Measurements from ENCODE around the gene NUP160.
"Not testable (repeated sequence)": the region's sequence is repeated elsewhere in the genome, so short reads cannot be mapped to it uniquely, and the experiment has no call there.

NUP160 gene

GRCh38 chr11:47866892-47867291 is 18.7 kb upstream of the NUP160 start:
- H3K4me3 ChIP-seq (ENCODE audit: low read length), result not testable (repeated sequence)

GRCh38 chr11:47864901-47865300 is 16.8 kb upstream of the NUP160 start:
- no peak overlapping the region for H3K4me3 ChIP-seq (ENCODE audit: low read length)
- no peak for DNase-seq (ENCODE audit: low read depth, low spot score)

More at GRCh38 chr11:47866892-47867291, 18.7 kb upstream of the NUP160 start:
- DNase-seq (ENCODE audit: low read depth, low spot score), result not testable (repeated sequence)

- DNase-seq (ENCODE audit: low read depth, low spot score), result no peak
- H3K4me3 ChIP-seq (ENCODE audit: low read length), result no peak overlapping the region
Observed at GRCh38 chr11:47863898-47864430, 15.8 kb upstream of the NUP160 start.

DNA sequence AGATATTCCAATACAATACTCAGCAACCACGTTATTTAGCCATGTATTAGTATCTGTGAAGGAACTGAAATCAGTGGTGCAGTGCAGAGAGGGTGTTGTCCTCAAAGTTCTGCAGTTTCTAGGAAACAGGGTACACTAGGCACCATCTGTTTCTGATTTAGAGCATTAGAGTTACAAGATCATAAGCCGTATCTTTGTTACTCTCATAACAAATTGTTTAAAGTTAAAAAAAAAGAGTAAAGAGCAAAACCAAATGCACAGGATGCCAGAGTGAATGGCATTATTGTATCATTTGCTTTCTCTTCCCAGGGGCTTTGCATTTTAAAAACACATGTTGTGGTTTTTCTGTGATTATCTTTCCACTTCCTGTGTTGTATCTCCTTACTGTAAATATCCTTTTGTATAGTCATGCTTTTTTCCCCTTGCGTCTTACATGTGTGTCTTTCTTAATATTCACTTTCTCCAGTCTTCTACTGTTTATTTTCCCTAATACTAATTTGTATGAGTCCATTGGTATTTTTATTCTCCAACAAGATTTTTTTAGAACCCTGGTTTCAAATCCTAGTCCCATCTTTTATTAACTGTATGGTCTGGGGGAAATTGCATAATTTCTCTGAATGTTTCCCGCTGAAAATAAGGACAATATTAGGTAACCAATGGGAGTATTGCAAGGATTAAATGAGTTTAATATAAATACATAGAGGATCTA is 15.2 kb upstream of the NUP160 start:
- DNase-seq (ENCODE audit: low read depth, low spot score), result peak; percentile 89
- H3K4me3 ChIP-seq (ENCODE audit: low read length), result no peak overlapping the region

GRCh38 chr11:47861728-47862127 is 13.6 kb upstream of the NUP160 start:
- DNase-seq (ENCODE audit: low read depth, low spot score), result no peak
- no peak overlapping the region for H3K4me3 ChIP-seq (ENCODE audit: low read length)

DNA sequence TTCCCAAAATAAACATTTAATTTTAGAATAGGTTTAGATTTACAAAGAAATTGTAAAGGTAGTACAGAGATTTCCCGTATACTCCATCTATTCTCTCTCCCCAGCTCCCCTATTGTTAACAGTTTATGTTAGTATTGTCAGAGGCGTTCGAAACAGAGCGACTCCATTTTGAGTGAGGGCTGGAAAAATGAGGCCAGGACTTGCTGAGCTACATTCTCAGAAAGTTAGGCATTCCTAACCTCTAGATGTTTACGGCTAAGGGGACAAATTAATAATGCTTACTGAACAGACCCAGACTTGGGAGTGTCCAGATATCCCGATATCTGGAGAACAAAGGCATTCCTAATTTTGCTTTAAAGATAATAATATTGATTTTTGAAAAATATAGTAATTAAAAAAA is 12.4 kb upstream of the NUP160 start:
- no peak overlapping the region for H3K4me3 ChIP-seq (ENCODE audit: low read length)
- DNase-seq (ENCODE audit: low read depth, low spot score), result no peak

GRCh38 chr11:47857892-47858543 is 9.9 kb upstream of the NUP160 start:
- no peak for DNase-seq (ENCODE audit: low read depth, low spot score)
- H3K4me3 ChIP-seq (ENCODE audit: low read length), result no peak overlapping the region

DNA sequence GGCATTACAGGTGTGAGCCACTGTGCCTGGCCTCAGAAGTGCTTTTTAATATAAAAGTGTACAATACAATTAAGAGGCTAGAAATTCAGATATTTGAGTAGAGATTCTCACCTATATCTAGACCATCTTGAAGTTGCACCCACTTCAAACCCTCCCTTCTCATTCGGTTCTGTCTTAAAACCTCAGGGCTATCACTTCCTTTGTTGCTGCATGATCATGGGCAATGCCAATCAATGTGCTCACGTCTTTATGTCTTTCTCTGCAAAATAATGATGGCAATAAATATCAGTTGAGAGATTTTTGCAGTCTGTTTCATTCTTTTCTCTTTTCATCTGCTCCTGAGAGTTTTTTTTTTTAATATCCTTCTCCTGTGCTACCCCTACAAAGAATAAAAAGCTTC is 9.3 kb upstream of the NUP160 start:
- H3K4me3 ChIP-seq (ENCODE audit: low read length), result no peak overlapping the region
- no peak for DNase-seq (ENCODE audit: low read depth, low spot score)

DNA sequence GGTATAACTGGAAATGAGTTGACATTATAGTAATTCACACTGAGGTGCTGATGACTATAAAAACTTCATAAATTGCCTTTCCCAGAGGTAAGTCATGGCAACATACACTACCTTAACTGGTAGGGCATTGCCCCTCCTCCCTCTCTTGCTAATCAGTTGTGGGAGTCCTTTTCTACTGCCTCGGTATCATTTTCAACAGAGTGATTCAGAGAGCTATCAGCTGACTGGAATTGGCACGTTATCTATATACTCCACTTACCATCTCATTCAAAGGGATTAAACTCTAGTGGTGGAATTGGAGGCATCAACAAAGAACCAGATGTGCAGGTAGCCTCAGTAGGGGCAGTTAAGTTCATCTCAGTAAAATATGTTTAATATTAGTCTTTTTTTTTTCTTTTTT is 8.0 kb upstream of the NUP160 start:
- H3K4me3 ChIP-seq (ENCODE audit: low read length), result no peak overlapping the region
- DNase-seq (ENCODE audit: low read depth, low spot score), result no peak

DNA sequence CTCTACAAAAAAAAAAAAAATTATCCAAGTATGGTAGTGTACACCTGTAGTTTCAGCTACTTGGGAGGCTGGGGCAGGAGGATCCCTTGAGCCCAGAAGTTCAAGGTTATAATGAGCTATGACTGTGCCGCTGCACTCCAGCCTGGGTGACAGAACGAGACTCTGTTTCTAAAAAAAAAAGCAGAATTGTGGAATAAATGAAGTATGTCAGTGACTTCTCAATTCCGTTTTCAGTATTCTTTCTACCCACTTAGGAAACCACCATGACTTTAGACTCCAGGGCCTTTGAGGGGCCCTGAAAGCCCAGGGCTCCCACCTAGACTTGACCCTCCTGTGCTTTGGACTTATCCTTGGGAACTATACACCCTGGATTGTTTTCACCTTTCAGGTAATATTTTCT is 6.5 kb upstream of the NUP160 start:
- no peak for DNase-seq (ENCODE audit: low read depth, low spot score)

GRCh38 chr11:47852053-47852452 is 3.9 kb upstream of the NUP160 start:
- no peak for DNase-seq (ENCODE audit: low read depth, low spot score)
- no peak overlapping the region for H3K4me3 ChIP-seq (ENCODE audit: low read length)

More for the DNA sequence above, 6.5 kb upstream of the NUP160 start:
- H3K4me3 ChIP-seq (ENCODE audit: low read length), result no peak overlapping the region

DNA sequence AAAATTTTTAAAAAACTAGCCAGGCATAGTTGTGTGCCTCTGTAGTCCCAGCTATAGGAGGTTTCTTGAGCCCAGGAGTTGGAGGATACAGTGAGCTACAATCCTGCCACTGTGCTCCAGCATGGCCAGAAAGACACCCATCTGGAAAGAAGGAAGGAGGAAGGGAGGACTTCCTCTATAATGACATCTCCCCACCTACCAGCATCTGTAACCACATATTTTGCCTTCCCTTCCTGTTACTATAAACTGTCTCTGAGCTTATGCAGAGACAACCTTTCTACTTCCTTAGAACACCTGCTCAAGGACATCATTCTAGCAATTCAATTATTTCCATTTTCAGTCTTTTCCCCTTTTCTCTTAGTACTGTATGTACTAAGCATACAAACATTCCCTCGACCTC is 2.2 kb upstream of the NUP160 start:
- no peak overlapping the region for H3K4me3 ChIP-seq (ENCODE audit: low read length)

DNA sequence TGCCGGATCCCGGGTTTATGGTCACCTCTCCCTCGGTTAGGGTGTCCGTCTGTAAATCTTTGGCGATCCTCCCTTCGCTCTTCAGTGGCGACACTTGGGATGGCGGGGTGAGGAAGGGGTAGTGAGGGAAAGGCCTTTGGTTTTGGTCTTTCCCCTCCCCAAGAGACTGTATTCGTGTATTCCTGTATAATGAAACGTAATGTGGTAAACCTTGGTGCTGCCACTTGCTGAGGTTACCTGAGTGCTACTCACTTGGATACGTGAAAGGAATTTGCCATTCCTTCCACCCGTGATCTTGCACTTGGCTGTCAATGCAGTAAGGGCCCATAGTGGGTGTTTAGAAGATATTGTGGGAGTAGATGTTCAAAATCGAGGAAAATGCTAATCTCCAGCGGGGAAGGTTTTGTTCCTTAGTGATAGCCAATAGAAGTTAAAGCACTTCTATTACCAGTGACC is 578 bp upstream of the NUP160 start:
- peak overlapping the region; percentile 100 for H3K4me3 ChIP-seq (ENCODE audit: low read length)
- no peak for DNase-seq (ENCODE audit: low read depth, low spot score)

More for the DNA sequence above, 2.2 kb upstream of the NUP160 start:
- DNase-seq (ENCODE audit: low read depth, low spot score), result peak; percentile 66

DNA sequence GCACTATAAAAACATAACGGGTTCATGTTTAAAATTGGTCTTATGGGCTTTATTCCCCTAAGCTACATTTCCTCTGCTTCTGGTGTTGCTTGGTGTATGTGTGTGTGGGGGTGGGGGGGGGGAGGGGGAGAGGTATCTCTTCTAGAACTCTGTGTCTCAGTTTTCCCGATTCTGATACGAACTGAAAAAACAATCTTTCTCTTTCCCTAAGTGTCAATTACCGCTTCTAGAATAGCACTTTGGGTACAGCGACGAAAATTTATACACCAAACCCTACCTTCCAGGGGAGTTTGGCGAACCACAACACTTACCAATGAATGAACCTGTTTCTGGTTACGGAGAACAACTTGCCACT is 636 bp downstream of the NUP160 start:
- DNase-seq (ENCODE audit: low read depth, low spot score), result no peak
- H3K4me3 ChIP-seq (ENCODE audit: low read length), result peak overlapping the region; percentile 100

DNA sequence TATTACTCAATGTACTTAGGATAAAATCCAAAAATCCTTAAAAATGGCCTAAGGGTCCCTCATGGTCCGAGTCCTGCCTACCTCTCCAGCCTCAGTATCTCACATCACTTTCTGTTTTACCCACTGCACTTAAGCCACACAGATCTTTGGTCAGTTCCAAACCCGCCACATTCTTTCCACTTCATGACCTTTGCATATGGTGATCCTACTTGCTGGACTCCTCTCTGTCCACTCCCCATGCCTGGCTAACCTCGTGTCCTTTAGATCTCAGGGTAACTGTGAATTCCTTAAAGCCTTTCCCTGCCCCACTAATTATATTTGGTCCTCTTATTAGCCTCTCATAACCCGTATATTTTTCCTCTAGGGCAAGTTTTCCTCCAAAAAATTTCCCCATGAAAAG is 1.2 kb downstream of the NUP160 start:
- peak overlapping the region; percentile 100 for H3K4me3 ChIP-seq (ENCODE audit: low read length)
- DNase-seq (ENCODE audit: low read depth, low spot score), result no peak

GRCh38 chr11:47843361-47844055 is 4.6 kb downstream of the NUP160 start:
- no peak for DNase-seq (ENCODE audit: low read depth, low spot score)
- no peak overlapping the region for H3K4me3 ChIP-seq (ENCODE audit: low read length)

DNA sequence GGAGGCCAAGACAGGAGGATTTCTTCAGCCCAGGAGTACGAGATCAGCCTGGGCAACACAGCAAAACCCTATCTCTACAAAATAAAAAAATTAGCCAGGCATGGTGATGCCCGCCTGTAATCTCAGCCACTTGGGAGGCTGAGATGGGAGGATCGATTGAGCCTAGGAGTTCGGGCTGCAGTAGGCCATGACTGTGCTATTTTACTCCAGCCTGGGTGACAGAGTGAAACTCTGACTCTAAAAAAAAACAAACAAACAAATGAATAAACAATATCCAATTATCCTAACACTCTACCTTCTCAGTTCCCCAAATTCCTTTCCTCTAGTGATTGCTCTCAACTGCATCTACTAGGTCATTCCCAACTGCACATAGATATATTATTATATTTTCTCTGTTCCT is 5.4 kb downstream of the NUP160 start:
- no peak overlapping the region for H3K4me3 ChIP-seq (ENCODE audit: low read length)
- no peak for DNase-seq (ENCODE audit: low read depth, low spot score)

DNA sequence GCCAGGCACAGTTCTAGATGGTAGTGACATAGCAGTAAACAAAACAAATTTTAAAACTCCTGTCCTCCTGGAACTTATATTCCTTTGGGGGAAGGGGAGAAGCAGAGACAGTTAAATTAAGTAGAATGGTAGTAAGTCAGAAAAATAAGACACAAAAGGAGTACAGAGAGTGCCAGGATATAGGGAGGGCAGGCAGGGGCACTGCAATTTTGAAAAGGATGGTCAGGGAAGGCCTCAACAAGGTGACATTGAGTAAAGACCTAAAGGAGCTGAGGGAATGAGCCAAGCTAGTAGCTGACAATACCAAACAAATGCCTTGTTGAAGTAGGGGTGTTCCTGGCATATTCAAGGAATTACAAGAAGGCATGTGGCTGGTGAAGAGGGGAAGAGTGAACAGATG is 10.2 kb downstream of the NUP160 start:
- no peak for DNase-seq (ENCODE audit: low read depth, low spot score)
- H3K4me3 ChIP-seq (ENCODE audit: low read length), result no peak overlapping the region

- DNase-seq (ENCODE audit: low read depth, low spot score), result no peak
Observed at GRCh38 chr11:47837292-47837691, 10.9 kb downstream of the NUP160 start.

GRCh38 chr11:47830013-47830412 is 18.1 kb downstream of the NUP160 start:
- DNase-seq (ENCODE audit: low read depth, low spot score); H3K4me3 ChIP-seq (ENCODE audit: low read length): not testable (repeated sequence)

More at GRCh38 chr11:47837292-47837691, 10.9 kb downstream of the NUP160 start:
- no peak overlapping the region for H3K4me3 ChIP-seq (ENCODE audit: low read length)
